Memory B cell (primary cell): ENCODE results near the gene HEPACAM.
"Not testable (repeated sequence)": the region's sequence is repeated elsewhere in the genome, so short reads cannot be mapped to it uniquely, and the experiment has no call there.

Source experiments
- ATAC-seq: fragments of 150-1000 bp; cut with Tn5 transposase; 2 replicates; pipeline ENCODE4 v1.10.0; 2021; ENCODE audit warnings: low read depth, mild to moderate bottlenecking, moderate library complexity
- DNase-seq, 2 donors: peaks; one replicate each; pipeline ENCODE4 v3.0.0; 2022; ENCODE audit warnings: low spot score in 2 of 2
- H3K27ac Mint-ChIP-seq: one replicate; pipeline ENCODE4 v1.8.0; 2022; ENCODE audit warnings: mild to moderate bottlenecking, moderate library complexity, mixed read lengths
- H3K27me3 Mint-ChIP-seq: one replicate; pipeline ENCODE4 v1.8.0; 2022; ENCODE audit warnings: mixed read lengths
- H3K36me3 Mint-ChIP-seq: one replicate; pipeline ENCODE4 v1.8.0; 2022; ENCODE audit warnings: mild to moderate bottlenecking, mixed read lengths
- H3K4me1 Mint-ChIP-seq: one replicate; pipeline ENCODE4 v1.8.0; 2022; ENCODE audit warnings: mixed read lengths
- H3K4me3 Mint-ChIP-seq: one replicate; pipeline ENCODE4 v1.8.0; 2022; ENCODE audit warnings: mild to moderate bottlenecking, moderate library complexity, mixed read lengths
- H3K9me3 Mint-ChIP-seq: one replicate; pipeline ENCODE4 v1.8.0; 2022; ENCODE audit warnings: mixed read lengths

Gene HEPACAM, protein sequence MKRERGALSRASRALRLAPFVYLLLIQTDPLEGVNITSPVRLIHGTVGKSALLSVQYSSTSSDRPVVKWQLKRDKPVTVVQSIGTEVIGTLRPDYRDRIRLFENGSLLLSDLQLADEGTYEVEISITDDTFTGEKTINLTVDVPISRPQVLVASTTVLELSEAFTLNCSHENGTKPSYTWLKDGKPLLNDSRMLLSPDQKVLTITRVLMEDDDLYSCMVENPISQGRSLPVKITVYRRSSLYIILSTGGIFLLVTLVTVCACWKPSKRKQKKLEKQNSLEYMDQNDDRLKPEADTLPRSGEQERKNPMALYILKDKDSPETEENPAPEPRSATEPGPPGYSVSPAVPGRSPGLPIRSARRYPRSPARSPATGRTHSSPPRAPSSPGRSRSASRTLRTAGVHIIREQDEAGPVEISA

DNA sequence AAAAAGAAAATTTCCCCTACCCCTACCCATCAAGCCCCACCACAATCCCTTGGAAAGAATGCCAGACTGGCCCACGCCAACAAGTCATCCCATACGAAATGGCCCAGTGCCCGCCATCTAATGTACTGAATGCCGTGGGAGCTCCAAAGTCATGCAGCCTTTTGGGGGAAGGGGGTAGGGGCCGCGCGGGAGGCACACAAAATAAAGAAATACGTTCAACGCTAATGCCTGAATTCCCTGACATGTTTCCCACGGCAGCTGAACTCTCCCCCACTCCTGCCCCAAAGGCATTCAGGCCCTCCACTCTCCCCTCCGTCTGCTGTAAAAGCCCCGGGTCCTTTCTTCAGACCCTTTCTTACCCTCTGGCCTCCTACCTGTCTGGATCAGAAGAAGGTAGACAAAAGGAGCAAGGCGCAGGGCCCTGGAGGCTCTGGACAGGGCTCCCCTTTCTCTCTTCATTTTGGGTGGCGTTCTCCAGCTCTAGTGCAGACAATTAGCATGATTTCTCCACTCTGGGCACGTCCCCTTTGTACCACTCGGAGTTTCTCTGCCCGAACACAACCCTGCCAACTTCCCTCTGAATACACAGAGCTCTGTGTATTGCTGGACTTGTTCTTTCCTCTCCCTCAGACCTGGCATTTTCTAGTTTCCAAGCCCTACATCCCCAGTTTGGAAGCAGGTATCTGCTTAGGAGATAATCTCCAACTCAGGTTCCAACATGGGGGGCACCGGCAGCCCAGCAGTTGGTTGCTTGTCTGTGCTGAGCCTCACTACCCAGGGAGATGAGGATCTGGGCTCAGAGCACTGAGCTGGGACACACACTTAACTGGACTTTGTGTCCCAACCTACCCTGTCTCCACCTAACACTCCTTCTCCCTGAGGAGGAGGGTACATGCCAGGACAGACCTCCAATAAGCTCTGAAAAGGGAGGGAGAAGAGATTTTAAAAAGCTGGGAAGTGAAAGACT, at the start of gene HEPACAM:
Gene HEPACAM (minus strand): TSS at position 500 of the 967 bp plus-strand sequence. CDS start 41 bp downstream, at position 459.
- H3K9me3 Mint-ChIP-seq: no peaks in the 10 kb centered on the region
- no peak for ATAC-seq
- H3K27me3 Mint-ChIP-seq: peaks cover 12% of the 10 kb centered on the region
- no peak for DNase-seq
- H3K36me3 Mint-ChIP-seq: no peaks in the 10 kb centered on the region
- no peak within 1 kb of the TSS for H3K4me3 Mint-ChIP-seq
- H3K4me1 Mint-ChIP-seq: no peaks in the 10 kb centered on the region
- no peak within 1 kb of the TSS for H3K27ac Mint-ChIP-seq

DNA sequence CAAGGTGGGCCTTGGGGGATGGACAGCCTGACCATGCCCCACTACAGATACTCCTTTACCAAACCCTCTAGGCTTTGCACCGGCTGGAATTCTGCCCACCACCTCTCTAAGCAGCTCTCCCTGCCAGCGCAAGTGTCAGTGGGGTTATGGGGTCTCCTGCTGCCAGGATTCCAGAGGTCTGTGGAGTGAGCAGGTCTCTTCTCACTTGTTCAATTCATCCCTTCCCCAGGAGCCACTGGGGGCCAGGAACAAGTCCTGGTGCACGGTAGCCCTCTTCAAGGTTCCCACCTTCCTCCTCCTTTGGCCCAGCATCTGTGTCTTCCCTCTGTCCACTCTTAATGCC, 48.6 kb upstream of the HEPACAM start:
- H3K36me3 Mint-ChIP-seq: peaks cover 34% of the 10 kb centered on the region
- H3K27me3 Mint-ChIP-seq: no peaks in the 10 kb centered on the region
- no peak for ATAC-seq
- H3K4me3 Mint-ChIP-seq: no peak overlapping the region
- peaks cover 21% of the 10 kb centered on the region for H3K9me3 Mint-ChIP-seq
- H3K4me1 Mint-ChIP-seq: no peaks in the 10 kb centered on the region
- no peak for DNase-seq
- no peak overlapping the region for H3K27ac Mint-ChIP-seq

DNA sequence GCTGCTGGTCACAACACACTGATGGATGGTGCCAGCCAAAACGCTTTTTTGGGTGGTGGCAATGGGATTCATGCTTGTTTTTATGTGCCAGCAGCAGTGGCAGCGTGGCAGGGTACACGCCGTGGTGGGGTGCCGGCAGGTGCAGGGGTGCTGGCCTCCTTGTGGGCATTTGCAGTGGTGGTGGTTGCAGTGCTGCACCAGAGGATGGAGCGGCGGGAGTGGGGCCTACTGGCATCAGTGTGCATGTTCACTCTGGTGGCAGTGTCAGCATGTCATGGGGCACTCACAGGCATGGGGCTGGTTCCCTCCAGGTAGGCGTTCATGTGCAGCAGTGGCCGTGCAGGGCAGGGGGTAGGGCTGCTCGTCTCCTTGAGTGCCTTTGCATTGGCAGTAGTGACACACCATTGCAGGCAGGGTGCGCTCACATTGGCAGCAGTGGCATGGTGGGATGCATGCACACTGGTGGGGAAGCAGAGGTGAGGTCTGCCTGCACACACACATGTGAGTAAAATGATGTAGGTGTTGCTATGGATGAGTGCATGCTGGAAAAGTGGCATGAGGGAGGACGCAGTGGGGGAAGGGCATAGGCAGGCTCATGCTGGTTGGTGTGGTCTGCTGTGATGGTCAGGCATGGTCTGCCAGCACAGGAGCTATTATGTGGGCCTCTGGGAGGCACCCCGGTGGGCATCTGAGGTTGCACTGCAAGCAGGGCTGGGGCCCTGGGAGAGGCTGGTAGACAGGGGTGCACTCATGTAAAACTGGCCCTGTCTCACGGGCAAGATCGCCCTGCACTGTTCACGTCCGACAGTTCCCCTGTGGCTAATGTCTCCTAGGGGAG, 48.0 kb upstream of the HEPACAM start:
- no peaks in the 10 kb centered on the region for H3K27me3 Mint-ChIP-seq
- H3K36me3 Mint-ChIP-seq: peaks cover 38% of the 10 kb centered on the region
- no peak overlapping the region for H3K4me3 Mint-ChIP-seq
- DNase-seq: no peak
- no peaks in the 10 kb centered on the region for H3K4me1 Mint-ChIP-seq
- no peak overlapping the region for H3K27ac Mint-ChIP-seq
- peaks cover 23% of the 10 kb centered on the region for H3K9me3 Mint-ChIP-seq
- no peak for ATAC-seq

DNA sequence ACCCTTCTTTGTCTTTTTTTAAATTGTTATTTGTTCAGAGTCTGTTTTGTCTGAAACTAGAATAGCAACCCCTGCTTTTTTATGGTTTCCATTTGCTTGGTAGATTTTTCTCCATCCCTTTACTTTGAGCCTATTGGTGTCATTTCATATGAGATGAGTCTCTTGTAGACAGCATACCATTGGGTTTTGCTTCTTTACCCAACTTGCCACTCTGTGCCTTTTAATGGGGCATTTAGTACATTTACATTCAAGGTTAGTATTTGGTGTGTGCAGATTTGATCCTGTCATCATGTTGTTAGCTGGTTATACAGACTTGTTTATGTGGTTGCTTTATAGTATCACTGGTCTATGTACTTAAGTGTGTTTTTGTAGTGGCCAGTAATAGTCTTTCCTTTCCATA, 46.2 kb upstream of the HEPACAM start:
- Mint-ChIP-seq H3K36me3 (peaks cover 38% of the 10 kb centered on the region), H3K27ac (no peak overlapping the region), H3K4me3 (no peak overlapping the region), H3K4me1 (no peaks in the 10 kb centered on the region), H3K9me3 (peaks cover 29% of the 10 kb centered on the region), H3K27me3 (no peaks in the 10 kb centered on the region)
- no peak for DNase-seq
- ATAC-seq: no peak

DNA sequence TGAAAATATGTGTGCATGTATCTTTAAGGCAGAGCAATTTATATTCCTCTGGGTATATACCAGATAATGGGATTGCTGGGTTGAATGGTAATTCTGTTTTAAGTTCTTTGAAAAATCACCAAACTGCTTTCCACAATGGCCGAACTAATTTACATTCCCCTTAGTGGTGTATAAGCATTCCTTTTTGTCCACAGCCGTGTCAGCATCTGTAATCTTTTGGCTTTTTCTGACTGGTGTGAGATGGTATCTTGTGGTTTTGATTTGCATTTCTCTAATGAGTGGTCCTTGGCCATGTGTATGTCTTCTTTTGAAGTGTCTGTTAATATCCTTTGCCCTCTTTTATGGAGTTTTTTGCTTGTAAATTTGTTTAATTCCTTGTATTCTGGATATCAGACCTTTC, 42.5 kb upstream of the HEPACAM start:
- Mint-ChIP-seq H3K4me1 (no peaks in the 10 kb centered on the region), H3K27me3 (no peaks in the 10 kb centered on the region), H3K9me3 (peaks cover 29% of the 10 kb centered on the region), H3K4me3 (no peak overlapping the region), H3K27ac (no peak overlapping the region), H3K36me3 (peaks cover 38% of the 10 kb centered on the region)
- ATAC-seq: no peak
- no peak for DNase-seq

DNA sequence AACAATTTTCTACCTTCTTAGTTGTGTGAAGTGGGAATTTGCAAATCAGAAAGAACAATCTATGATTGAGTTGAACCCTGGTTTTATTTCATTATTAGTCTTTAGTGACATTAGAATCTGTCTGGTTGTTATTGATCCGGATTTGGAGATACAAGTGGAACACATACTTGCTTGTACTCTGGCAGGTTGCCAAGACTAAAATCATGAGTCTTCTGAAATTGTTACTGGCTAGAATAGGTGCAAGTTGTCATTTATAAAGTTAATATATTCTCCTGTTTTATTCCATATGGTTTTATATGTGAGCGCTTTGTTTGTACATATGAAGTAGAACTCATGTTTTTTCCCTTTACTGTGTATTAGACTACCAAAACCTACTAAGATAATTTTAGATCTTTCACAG, 41.2 kb upstream of the HEPACAM start:
- Mint-ChIP-seq H3K4me3 (no peak overlapping the region), H3K36me3 (peaks cover 30% of the 10 kb centered on the region), H3K27me3 (no peaks in the 10 kb centered on the region), H3K4me1 (no peaks in the 10 kb centered on the region), H3K9me3 (peaks cover 22% of the 10 kb centered on the region), H3K27ac (no peak overlapping the region)
- no peak for DNase-seq
- no peak for ATAC-seq

DNA sequence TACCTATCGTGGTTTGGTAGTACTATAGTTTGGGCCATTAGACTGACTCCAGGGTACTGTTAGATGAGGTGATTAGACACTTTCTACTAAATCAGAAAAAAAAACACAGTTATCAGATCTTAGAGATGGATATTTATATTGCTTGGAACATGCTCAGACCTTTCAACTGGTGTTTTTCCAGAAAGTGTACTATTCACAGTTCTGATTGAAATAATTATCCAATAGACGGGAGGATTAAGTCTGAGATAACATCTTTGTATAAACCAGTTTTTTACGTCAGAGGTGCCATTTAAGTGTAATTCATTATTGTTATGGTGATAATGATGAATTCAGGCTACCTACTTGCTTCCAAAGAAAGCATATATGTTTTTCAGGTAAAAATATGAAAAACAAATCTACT, 40.7 kb upstream of the HEPACAM start:
- H3K27ac Mint-ChIP-seq: no peak overlapping the region
- no peaks in the 10 kb centered on the region for H3K27me3 Mint-ChIP-seq
- DNase-seq: no peak
- H3K36me3 Mint-ChIP-seq: peaks cover 28% of the 10 kb centered on the region
- peaks cover 20% of the 10 kb centered on the region for H3K9me3 Mint-ChIP-seq
- H3K4me3 Mint-ChIP-seq: no peak overlapping the region
- ATAC-seq: no peak
- H3K4me1 Mint-ChIP-seq: no peaks in the 10 kb centered on the region

DNA sequence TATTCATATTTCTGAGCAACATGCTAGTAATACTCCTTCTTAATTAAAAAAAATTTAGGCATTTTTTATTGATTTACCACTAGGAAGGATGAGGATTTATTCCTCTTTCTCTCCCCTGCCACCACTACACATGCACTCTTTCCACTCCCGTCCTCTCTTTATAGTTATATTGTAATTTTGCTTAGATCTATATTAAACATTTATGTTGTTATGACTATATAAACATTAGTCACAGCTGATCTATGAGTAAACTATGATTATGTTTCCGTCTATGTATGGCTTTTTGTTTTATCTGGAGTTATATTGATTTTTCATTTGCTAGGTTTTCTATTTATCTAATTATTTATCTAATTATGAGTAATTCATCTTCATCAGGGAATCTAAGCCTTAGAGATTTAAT, 36.0 kb upstream of the HEPACAM start:
- H3K27me3 Mint-ChIP-seq: no peaks in the 10 kb centered on the region
- H3K4me3 Mint-ChIP-seq: no peak overlapping the region
- H3K4me1 Mint-ChIP-seq: no peaks in the 10 kb centered on the region
- no peak for DNase-seq
- ATAC-seq: no peak
- H3K36me3 Mint-ChIP-seq: peaks cover 1% of the 10 kb centered on the region
- no peak overlapping the region for H3K27ac Mint-ChIP-seq
- no peaks in the 10 kb centered on the region for H3K9me3 Mint-ChIP-seq

DNA sequence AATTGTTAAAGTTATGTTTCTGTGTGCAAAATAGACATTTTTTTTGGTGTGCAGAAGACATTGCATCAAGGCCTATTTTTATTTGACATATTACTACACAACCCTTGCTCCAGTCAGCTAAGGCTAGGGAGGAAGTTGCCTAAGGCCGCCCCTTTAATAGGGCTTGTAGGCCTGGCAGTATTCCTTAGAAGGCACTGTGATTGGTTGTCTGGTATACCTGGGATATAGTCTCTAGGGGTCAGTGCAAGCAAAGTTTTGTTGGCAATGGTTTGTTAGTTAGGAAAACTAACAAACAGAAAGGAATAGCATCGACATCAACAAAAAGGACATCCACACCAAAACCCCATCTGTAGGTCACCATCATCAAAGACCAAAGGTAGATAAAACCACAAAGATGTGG, 35.1 kb upstream of the HEPACAM start:
- Mint-ChIP-seq H3K27me3 (no peaks in the 10 kb centered on the region), H3K27ac (no peak overlapping the region), H3K9me3 (no peaks in the 10 kb centered on the region), H3K4me3 (no peak overlapping the region), H3K4me1 (no peaks in the 10 kb centered on the region), H3K36me3 (peaks cover 1% of the 10 kb centered on the region)
- ATAC-seq (no peak), DNase-seq (no peak)

DNA sequence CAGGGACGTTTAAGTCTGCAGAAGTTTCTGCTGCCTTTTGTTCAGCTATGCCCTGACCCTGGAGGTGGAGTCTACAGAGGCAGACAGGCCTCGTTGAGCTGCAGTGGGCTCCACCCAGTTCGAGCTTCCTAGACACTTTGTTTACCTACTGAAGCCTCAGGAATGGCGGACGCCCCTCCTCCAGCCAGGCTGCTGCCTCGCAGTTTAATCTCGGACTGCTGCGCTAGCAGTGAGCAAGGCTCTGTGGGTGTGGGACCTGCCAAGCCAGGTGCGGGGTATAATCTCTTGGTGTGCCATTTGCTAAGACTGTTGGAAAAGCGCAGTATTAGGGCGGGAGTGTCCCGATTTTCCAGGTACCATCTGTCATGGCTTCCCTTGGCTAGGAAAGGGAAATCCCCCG, 32.4 kb upstream of the HEPACAM start:
- not testable (repeated sequence) for H3K36me3 Mint-ChIP-seq, H3K9me3 Mint-ChIP-seq, H3K27me3 Mint-ChIP-seq, DNase-seq, H3K27ac Mint-ChIP-seq, H3K4me3 Mint-ChIP-seq, H3K4me1 Mint-ChIP-seq, ATAC-seq

DNA sequence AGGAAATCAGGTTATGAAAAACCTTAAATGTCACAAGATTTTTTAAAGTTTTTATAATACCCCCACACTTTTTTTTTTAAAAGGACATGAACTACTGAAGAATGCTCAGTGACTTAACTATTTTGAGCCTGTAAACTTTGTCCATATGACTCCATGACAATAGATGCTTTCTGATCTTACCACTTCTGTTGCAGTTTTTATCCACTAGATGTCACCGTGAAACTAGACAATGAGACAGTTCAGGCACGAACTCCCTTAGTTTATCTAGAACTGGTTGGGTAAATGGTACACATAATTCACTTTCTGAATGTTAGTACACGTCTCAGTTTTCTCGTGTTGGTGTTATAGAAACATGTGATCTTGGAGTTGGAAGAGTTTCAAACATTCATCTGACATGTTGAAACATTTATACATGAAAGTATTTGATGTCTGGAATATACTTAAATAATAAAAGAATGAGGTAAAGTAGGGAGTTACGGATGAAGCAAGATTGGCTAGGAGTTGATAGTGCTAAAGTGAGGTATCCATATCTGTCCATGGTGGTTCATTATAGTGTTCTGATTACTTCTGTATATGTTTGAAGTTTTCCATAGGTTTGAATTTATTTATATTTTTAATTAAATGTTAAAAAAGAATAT, 26.2 kb upstream of the HEPACAM start:
- ATAC-seq (peak; percentile 89), DNase-seq (peak in 1 of 2 donors; percentile 59)
- H3K27me3 Mint-ChIP-seq: no peaks in the 10 kb centered on the region
- H3K4me1 Mint-ChIP-seq: no peaks in the 10 kb centered on the region
- no peak overlapping the region for H3K4me3 Mint-ChIP-seq
- no peaks in the 10 kb centered on the region for H3K9me3 Mint-ChIP-seq
- no peak overlapping the region for H3K27ac Mint-ChIP-seq
- no peaks in the 10 kb centered on the region for H3K36me3 Mint-ChIP-seq

DNA sequence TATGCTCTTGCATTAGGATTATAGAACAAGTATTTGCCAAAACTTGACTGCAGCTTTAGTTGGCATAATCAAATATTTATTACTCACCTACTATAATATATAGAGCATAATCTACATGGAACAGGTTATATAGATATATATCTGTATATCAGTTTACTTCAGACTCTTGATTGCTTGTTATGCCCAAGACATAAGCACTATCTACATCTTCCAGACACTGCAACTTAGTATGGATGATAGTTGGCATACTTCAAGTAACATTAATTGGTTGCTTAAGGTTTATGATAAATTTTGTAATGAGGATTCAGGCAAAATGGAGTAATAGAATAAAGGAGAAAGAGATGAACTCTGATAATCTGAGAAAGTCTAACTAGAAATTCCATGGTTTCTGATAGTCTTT, 19.2 kb upstream of the HEPACAM start:
- H3K4me3 Mint-ChIP-seq: no peak overlapping the region

DNA sequence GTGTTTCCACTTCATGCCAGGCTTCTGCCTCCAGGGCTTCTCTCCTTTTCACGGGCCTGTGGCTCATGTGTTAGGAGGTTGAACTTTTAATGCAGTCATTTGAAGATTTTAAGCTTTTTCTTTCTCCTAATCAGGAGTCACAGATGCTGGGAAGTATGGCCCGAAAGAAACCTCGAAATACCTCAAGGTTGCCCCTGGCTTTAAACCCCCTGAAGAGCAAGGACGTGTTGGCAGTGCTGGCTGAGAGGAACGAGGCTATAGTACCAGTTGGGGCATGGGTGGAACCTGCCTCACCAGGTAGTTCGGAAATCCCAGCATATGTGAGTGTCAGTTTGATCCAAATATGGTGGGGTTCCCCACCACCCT, 18.7 kb upstream of the HEPACAM start:
- Mint-ChIP-seq H3K9me3 (no peaks in the 10 kb centered on the region), H3K36me3 (peaks cover 2% of the 10 kb centered on the region), H3K27me3 (no peaks in the 10 kb centered on the region), H3K4me3 (no peak overlapping the region), H3K4me1 (no peaks in the 10 kb centered on the region), H3K27ac (no peak overlapping the region)
- DNase-seq: no peak
- no peak for ATAC-seq

More for the DNA sequence above, 19.2 kb upstream of the HEPACAM start:
- Mint-ChIP-seq H3K27me3 (no peaks in the 10 kb centered on the region), H3K4me1 (no peaks in the 10 kb centered on the region), H3K36me3 (peaks cover 2% of the 10 kb centered on the region), H3K27ac (no peak overlapping the region), H3K9me3 (no peaks in the 10 kb centered on the region)
- DNase-seq (no peak), ATAC-seq (no peak)
